Measurements from ENCODE around the gene LRRN4CL. TPM values are rescaled to one million over a fixed set of nuclear protein-coding genes. Genes with fewer than 3 reads are reported as not detected.
A peak's percentile ranks its signal among the peaks of the same experiment; 100 is the strongest.

LRRN4CL gene
- total and polyA plus RNA-seq, 9 of the 15 experiments (the other 6 are each of a cell fraction or from before 2014, with no cell fraction given): 0.03 to 0.11 (median 0.05) TPM; not detected in 4

DNA sequence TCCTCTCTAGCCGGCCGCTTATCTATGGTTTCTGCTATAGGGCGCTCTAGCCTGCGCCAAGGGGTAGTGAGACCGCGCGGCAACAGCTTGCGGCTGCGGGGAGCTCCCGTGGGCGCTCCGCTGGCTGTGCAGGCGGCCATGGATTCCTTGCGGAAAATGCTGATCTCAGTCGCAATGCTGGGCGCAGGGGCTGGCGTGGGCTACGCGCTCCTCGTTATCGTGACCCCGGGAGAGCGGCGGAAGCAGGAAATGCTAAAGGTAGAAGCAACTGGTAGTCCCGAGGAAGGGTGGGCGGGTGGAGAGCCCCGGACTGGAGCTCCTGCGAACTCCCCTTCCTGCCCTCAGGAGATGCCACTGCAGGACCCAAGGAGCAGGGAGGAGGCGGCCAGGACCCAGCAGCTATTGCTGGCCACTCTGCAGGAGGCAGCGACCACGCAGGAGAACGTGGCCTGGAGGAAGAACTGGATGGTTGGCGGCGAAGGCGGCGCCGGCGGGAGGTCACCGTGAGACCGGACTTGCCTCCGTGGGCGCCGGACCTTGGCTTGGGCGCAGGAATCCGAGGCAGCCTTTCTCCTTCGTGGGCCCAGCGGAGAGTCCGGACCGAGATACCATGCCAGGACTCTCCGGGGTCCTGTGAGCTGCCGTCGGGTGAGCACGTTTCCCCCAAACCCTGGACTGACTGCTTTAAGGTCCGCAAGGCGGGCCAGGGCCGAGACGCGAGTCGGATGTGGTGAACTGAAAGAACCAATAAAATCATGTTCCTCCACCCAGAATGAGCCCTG lies 17.5 kb downstream of the LRRN4CL start, which contains the start of the genes LBHD1 and UQCC3 (continued):
- 0 out of 2 replicates have a peak, but pooled peaks have one; percentile 50 for TF ChIP-seq FOXO4 (CRISPR knock-in tag; IDR thresholded peaks at IDR 0.05)
- TF ChIP-seq STAT5B (CRISPR knock-in tag; IDR thresholded peaks at IDR 0.05): no peak
- no peak; the same call in 1 of the 2 replicates for TF ChIP-seq ZNF766 (CRISPR knock-in tag; conservative IDR thresholded peaks at IDR 0.05)
- TF ChIP-seq, protein P1, sequence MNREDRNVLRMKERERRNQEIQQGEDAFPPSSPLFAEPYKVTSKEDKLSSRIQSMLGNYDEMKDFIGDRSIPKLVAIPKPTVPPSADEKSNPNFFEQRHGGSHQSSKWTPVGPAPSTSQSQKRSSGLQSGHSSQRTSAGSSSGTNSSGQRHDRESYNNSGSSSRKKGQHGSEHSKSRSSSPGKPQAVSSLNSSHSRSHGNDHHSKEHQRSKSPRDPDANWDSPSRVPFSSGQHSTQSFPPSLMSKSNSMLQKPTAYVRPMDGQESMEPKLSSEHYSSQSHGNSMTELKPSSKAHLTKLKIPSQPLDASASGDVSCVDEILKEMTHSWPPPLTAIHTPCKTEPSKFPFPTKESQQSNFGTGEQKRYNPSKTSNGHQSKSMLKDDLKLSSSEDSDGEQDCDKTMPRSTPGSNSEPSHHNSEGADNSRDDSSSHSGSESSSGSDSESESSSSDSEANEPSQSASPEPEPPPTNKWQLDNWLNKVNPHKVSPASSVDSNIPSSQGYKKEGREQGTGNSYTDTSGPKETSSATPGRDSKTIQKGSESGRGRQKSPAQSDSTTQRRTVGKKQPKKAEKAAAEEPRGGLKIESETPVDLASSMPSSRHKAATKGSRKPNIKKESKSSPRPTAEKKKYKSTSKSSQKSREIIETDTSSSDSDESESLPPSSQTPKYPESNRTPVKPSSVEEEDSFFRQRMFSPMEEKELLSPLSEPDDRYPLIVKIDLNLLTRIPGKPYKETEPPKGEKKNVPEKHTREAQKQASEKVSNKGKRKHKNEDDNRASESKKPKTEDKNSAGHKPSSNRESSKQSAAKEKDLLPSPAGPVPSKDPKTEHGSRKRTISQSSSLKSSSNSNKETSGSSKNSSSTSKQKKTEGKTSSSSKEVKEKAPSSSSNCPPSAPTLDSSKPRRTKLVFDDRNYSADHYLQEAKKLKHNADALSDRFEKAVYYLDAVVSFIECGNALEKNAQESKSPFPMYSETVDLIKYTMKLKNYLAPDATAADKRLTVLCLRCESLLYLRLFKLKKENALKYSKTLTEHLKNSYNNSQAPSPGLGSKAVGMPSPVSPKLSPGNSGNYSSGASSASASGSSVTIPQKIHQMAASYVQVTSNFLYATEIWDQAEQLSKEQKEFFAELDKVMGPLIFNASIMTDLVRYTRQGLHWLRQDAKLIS (CRISPR knock-in tag; IDR thresholded peaks at IDR 0.05): peak; percentile 72; the same call in 1 of the 2 replicates
- TF ChIP-seq CBX8 (IDR thresholded peaks at IDR 0.05; ENCODE audit: borderline replicate concordance, extremely low read depth, low read depth, low read length, poor library complexity, severe bottlenecking): no peak
- TF ChIP-seq POLR2AphosphoS5 (IDR thresholded peaks at IDR 0.05; ENCODE audit: control insufficient read depth, insufficient read depth, low read depth, low read length): peak; percentile 79
- no peak for TF ChIP-seq SMC3 (conservative IDR thresholded peaks at IDR 0.05; ENCODE audit: insufficient read depth, low read depth, low read length)
- TF ChIP-seq, protein P2, sequence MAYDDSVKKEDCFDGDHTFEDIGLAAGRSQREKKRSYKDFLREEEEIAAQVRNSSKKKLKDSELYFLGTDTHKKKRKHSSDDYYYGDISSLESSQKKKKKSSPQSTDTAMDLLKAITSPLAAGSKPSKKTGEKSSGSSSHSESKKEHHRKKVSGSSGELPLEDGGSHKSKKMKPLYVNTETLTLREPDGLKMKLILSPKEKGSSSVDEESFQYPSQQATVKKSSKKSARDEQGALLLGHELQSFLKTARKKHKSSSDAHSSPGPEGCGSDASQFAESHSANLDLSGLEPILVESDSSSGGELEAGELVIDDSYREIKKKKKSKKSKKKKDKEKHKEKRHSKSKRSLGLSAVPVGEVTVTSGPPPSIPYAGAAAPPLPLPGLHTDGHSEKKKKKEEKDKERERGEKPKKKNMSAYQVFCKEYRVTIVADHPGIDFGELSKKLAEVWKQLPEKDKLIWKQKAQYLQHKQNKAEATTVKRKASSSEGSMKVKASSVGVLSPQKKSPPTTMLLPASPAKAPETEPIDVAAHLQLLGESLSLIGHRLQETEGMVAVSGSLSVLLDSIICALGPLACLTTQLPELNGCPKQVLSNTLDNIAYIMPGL (CRISPR knock-in tag; IDR thresholded peaks at IDR 0.05): peak; percentile 57; the same call in 1 of the 2 replicates
- TF ChIP-seq SUPT5H (IDR thresholded peaks at IDR 0.05): peak; percentile 89; the same call in 1 of the 2 replicates
- 0 out of 2 replicates have a peak, but pooled peaks have one; percentile 9 for TF ChIP-seq SMARCE1 (IDR thresholded peaks at IDR 0.05)

All from K562 (cell line).